22Rv1 (cell line): ENCODE data around the gene THSD4.
A peak's percentile ranks its signal among the peaks of the same experiment; 100 is the strongest.

Experiments used
- H3K27ac ChIP-seq: fragments of 450-650 bp; 2 replicates; pipeline ENCODE4 v1.5.1; 2017
- ZFX ChIP-seq: fragments of 450-650 bp; IDR thresholded peaks from 2 replicates; pipeline ENCODE4 v1.6.1; 2017; ENCODE audit warnings: antibody characterized with exemption, borderline replicate concordance
- TF ChIP-seq, protein P1 (sequence below): fragments of 450-650 bp; IDR thresholded peaks from 2 replicates; pipeline ENCODE4 v1.5.1; 2017; ENCODE audit warnings: mild to moderate bottlenecking

The THSD4 gene

DNA sequence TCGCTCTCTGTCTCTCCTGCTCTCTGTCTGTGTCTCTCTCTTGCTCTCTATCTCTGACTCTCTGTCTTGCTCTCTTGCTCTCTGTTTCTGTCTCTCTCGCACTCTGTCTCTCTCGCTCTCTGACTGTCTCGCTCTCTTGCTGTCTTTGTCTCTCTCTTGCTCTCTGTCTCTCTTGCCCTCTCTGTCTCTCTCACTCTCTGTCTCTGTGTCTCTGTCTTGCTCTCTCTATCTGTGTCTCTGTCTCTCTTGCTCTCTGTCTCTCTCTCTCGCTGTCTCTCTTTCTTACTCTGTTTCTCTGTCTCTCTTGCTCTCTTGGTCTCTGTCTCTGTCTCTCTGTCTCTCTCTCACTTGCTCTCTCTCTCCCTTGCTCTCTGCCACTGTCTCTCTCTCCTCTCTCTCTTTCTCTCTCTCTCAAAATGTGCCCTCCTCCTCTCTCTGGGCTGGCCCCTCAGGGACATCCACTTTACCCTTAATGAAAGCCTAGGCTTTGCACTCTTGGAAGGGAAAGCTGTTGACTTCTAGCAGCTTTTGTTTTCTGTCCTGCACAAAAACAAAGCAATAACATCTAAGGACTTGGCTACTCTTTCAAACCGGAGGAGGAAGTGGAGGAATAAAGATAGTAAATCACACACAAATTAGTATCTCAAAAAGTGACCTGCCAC, 621.1 kb downstream of the THSD4 start:
- no peak overlapping the region for H3K27ac ChIP-seq
- TF ChIP-seq, protein P1, sequence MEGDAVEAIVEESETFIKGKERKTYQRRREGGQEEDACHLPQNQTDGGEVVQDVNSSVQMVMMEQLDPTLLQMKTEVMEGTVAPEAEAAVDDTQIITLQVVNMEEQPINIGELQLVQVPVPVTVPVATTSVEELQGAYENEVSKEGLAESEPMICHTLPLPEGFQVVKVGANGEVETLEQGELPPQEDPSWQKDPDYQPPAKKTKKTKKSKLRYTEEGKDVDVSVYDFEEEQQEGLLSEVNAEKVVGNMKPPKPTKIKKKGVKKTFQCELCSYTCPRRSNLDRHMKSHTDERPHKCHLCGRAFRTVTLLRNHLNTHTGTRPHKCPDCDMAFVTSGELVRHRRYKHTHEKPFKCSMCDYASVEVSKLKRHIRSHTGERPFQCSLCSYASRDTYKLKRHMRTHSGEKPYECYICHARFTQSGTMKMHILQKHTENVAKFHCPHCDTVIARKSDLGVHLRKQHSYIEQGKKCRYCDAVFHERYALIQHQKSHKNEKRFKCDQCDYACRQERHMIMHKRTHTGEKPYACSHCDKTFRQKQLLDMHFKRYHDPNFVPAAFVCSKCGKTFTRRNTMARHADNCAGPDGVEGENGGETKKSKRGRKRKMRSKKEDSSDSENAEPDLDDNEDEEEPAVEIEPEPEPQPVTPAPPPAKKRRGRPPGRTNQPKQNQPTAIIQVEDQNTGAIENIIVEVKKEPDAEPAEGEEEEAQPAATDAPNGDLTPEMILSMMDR: no peak
- no peak for TF ChIP-seq ZFX

DNA sequence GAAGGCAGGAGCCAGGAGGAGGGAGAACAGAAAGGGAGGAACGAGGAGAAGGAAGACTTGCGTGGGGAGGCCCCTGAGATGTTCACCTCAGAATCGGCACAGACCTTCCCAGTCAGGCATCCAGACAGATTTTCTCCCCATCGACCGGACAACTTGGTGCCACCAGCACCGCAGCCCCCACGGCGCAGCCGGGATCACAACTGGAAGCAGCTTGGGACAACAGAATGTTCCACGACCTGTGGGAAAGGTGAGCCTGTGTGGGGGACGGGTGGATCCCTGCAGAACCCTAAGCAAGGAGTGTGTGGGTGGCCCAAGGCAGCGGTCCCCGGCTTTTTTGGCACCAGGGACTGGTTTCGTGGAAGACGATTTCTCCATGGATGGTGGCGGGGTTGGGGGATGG, 622.5 kb downstream of the THSD4 start:
- H3K27ac ChIP-seq: no peak overlapping the region
- TF ChIP-seq, protein P1: no peak
- TF ChIP-seq ZFX: no peak

DNA sequence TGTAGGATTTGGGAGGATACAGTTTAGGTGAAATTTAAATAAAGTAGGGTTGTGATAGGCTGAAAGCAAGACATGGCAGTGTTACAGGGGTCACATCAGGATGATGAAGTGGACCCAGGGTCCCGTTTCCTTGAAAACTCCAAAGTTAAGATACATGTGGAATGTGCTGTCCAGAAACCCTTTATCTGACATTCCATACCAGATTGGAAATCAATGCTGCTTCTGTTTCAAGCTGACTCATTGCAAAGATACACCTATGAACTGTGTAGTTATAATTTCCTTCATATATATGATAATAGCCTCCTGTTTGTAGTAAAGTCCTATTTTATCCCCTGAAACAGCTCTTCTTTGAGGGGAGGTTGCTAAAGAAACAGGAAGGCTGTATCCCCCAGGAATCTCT, 624.1 kb downstream of the THSD4 start:
- H3K27ac ChIP-seq: no peak overlapping the region

DNA sequence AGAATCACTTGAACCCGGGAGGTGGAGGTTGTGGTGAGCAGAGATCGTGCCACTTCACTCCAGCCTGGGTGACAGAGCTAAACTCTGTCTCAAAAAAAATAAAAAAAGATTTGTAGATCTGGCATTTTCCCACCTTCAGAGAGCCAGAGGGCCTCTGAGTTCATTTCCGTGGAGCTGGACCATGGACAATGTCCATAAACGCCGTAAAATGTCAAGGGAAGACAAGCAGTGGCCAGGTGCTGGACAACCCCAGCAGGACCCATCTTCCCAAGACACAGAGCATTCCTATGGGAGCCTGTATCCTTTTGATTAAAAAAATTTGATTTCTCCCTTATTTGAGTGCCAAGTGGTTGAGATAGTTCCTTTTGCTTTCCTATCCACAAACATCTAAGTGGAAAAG, 627.7 kb downstream of the THSD4 start:
- H3K27ac ChIP-seq: no peak overlapping the region
- TF ChIP-seq, protein P1: no peak
- TF ChIP-seq ZFX: no peak

More for the DNA sequence above, 624.1 kb downstream of the THSD4 start:
- TF ChIP-seq, protein P1: no peak
- TF ChIP-seq ZFX: no peak

GRCh38 chr15:71743861-71744382, 628.7 kb downstream of the THSD4 start:
- TF ChIP-seq ZFX: no peak
- TF ChIP-seq, protein P1: peak; percentile 91
- H3K27ac ChIP-seq: no peak overlapping the region

DNA sequence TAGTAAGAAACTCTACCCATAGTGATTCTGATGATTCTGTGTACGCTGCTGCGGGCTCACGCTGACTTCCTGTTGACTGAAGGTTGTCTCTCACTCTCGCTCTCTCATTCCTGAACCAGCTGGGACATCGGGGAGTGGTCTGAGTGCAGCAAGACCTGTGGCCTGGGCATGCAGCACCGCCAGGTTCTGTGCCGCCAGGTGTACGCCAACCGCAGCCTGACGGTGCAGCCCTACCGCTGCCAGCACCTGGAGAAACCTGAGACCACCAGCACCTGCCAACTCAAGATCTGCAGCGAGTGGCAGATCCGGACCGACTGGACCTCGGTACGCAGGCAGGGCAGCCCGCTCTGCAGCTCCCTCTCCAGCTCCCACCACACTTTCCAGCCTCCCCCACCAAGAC, 631.4 kb downstream of the THSD4 start:
- TF ChIP-seq, protein P1: no peak
- H3K27ac ChIP-seq: peak overlapping the region; percentile 83
